RKO (cell line): ENCODE data around the gene KDM4B.
A peak's percentile ranks its signal among the peaks of the same experiment; 100 is the strongest.

ENCODE experiments used
- DNase-seq: peaks from one replicate; pipeline ENCODE4 v3.0.0-alpha.2; 2016; ENCODE audit warnings: low spot score

Gene KDM4B

GRCh38 chr19:5013761-5014160 is 44.8 kb downstream of the KDM4B start:
- DNase-seq = no peak

DNA sequence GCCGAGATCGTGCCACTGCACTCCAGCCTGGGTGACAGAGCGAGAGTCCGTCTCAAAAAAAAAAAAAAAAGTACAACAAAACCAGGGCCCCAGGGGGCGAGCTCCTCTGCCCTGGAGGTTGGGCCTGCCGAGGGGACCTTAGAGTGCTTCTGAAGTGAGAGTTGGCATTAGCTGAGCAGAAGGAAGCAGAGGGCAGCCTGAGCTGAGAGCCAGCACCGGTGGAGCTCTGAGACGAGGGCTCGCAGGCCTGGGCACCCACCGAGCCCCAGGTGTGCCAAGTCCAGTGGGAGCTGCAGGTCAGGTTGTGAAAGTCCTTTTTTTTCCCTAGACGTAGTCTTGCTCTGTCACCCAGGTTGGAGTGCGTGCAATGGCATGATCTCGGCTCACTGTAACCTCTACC is 46.0 kb downstream of the KDM4B start:
- DNase-seq = no peak

- DNase-seq = no peak
Observed at GRCh38 chr19:5016268-5016667, 47.4 kb downstream of the KDM4B start.

DNA sequence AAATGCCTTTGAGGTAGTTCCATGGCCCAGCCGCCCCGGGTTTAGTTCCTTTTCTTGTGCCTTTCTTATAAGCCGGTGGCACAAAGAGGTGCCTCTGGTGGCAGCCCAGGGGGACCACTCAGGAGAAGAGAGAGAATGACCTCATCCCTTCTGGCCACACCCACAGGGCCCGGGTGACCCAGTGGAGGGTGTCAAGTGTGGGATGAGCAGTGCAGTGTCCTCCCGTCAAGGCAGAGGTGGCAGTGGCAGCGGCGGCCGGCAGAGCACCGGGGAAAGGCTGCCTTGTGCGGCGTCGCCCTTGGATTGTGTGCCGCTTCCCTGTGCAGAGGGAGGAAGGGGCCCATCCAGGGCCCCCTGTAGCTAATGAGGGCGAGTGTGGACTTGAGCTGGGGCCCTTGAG is 47.9 kb downstream of the KDM4B start:
- no peak for DNase-seq

- peak; percentile 12 for DNase-seq
Observed at GRCh38 chr19:5017235-5017634, 48.3 kb downstream of the KDM4B start.

GRCh38 chr19:5018224-5019015 is 49.5 kb downstream of the KDM4B start:
- no peak for DNase-seq

DNA sequence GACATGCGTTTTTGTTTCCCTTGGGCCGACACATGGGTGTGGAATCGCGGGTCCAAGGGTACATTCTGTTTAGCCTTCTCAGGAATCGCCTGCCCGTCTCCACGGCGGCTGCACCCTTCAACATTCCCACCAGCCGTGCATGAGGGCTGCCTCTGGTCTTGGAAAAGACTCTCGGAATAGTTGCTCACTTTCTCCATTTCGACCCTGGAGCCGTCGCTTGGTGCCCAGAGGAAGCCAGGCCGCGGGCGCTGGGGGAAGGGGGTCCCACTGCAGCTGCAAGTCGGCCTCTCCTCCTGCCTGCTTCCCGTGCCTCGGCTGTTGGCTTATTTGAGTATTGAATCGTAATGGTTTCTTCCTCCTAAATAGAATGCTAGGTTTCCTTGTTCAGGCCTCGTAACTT is 51.5 kb downstream of the KDM4B start:
- no peak for DNase-seq

DNA sequence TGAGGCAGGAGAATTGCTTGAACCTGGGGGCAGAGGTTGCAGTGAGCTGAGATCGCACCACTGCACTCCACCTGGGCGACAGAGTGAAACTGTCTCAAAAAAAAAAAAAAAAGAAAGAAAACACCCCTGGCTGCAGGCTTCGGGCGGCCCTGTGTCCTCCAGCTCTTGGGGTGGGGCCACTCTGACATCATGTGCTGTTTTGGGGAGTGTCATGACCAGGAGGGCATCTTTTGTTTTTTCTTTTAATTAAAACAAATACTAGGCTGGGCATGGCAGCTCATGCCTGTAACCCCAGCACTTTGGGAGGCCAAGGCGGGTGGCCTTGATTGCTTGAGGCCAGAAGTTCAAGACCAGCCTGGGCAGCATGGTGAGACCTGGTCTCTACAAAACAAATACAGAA is 52.1 kb downstream of the KDM4B start:
- no peak for DNase-seq

GRCh38 chr19:5022066-5022860 is 53.4 kb downstream of the KDM4B start:
- no peak for DNase-seq

DNA sequence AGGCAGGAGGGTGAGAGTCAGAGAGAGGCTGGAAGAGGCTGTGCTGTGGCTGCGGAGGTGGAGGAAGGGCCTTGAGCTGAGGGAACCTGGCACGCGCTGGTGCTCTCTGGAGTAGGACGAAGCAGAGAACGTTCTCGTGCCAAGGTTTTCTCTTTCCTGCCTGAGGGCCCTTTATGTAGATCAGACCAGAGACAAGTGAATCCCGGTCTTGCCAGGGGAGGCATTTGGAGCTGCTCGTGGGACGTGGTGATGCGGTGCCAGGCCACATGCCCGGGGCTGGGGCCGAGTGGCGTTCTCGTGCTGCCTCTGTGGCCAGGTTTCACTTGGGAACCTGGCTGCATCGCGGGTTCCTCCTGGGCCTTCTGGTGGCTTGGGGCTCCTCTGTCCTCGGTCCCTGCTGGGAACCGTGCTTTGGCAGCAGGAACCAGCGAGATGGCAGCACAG is 54.2 kb downstream of the KDM4B start:
- no peak for DNase-seq

DNA sequence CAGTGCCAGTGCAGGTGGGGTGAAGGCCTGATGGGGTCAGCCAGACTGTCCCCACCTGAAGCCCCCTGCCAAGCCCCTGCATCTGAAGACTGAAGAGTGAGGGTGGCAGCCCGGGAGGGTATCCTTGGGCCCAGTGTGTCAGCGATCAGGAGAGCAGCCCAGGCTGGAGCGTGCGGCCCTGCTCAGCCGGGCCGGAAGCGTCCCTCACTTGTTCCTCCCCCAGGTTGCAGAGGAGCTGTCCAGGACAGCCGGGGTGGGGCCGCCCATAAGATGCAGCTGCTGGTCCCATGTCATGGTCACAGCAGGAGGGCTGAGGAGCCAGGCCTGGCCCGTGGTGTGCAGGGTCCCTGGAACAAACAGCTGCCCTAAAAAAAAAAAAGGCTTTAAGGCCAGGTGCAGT is 55.4 kb downstream of the KDM4B start:
- no peak for DNase-seq

DNA sequence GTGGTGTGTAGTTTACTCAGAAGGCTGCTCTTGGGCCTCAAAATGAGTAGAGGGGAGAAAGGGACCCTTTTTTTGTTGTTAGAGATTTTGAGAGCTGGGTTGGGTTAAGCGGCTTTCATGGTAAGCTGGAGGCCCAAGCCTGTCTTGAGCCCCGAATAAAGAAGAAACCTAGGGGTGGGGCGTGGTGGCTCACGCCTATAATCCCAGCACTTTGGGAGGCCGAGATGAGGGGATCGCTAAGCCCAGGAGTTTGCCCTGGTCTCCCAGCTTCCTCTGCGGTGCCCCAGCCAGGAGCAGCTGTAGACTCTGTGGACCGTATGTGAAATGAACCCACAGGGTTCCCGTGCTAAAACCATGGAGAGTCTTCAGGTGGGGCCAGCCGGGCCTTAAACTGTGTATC is 56.1 kb downstream of the KDM4B start:
- no peak for DNase-seq

GRCh38 chr19:5026706-5027273 is 57.9 kb downstream of the KDM4B start:
- DNase-seq = no peak

- DNase-seq = no peak
Observed at GRCh38 chr19:5028229-5028886, 59.4 kb downstream of the KDM4B start.

DNA sequence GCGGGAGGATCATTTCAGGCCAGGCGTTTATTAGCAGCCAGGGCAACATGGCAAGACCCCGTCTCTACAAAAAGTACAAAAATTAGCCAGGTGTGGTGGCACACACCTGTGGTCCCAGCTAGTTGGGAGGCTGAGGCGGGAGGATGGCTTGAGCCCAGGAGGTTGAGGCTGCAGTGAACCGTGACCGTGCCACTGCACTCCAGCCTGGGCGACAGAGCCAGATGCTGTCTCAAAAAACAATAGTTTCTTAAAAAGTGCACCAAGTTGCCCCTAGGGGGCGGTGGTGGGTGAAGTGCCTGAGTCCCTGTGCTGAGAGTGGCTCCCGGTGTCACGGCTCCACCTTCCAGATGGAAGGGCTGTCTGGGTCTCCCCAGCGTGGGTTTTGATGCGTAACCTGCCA is 60.7 kb downstream of the KDM4B start:
- peak; percentile 67 for DNase-seq

DNA sequence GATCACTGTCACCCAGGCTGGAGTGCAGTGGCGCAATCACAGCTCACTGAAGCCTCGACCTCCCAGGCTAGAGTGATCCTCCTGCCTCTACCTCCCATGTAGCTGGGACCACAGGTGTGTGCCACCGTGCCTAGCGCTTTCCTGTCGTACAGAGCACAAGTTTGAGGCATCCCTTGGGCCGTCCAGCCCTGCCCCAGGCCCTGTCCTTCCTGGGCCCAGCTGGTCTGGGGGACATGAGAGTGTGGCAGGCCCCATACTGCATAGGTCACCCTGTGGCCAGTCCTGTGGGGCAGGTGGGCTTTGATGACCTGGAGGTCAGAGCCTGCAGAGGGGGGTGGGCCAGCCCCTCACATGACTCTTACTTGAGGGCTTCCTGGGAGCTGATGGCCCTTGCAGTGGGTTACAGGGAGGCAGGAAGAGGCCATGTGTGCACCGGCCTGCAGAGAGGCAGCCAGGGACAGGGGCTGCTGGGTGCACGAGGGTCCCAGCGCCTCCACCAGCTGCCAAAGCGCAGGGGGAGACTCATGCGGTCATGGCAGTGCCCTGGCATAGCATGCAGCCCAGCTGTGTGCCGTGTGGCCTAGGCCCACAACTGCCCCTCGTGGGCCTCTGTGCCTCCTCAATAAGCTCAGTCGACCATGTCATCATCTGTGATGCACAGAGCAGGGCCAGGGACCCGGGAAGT is 61.4 kb downstream of the KDM4B start:
- DNase-seq = no peak

- DNase-seq = no peak
Observed at GRCh38 chr19:5030822-5031221, 61.9 kb downstream of the KDM4B start.

DNA sequence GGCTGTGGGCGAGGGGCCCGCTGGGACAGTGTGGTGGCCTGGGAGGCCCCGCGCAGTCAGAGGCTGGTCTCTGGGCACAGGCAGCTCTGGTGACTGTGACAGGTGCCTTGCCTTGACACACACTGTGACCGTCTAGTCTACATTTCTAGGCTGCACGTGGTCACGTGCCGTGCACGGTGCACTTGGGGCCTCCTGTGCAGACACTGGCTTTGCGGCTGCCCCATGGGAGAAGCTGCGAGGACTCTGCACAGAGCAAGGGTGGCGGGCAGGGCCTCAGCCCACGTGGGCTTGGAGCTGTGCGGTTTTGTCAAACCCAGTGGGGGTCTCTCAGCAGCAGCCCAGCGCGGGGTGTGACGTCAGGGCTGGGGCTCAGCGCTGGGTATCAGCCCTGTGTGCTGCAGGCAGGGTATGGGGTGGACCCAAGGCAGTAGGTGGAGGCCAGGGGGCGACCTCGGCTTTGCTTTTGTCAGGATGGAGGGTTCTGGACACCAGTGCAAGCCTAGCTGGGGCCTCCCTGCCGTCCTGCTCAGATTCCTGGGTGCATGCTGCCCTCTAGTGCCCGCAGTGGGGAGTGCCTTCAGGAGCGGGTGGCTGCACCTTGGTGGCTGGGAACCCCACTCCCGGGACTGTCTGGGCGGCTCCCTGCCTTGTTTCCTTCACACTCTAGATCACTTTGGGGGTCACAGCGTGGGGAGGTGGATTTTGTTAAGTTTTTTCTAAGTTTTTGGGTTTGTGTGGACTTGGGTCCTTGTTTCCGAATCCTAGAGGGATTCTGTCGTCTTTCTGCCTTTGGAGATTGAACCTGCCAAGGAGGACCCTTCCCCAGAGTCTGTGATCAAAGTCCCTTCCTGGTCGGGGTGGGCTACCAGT is 62.6 kb downstream of the KDM4B start:
- DNase-seq = peak; percentile 73

DNA sequence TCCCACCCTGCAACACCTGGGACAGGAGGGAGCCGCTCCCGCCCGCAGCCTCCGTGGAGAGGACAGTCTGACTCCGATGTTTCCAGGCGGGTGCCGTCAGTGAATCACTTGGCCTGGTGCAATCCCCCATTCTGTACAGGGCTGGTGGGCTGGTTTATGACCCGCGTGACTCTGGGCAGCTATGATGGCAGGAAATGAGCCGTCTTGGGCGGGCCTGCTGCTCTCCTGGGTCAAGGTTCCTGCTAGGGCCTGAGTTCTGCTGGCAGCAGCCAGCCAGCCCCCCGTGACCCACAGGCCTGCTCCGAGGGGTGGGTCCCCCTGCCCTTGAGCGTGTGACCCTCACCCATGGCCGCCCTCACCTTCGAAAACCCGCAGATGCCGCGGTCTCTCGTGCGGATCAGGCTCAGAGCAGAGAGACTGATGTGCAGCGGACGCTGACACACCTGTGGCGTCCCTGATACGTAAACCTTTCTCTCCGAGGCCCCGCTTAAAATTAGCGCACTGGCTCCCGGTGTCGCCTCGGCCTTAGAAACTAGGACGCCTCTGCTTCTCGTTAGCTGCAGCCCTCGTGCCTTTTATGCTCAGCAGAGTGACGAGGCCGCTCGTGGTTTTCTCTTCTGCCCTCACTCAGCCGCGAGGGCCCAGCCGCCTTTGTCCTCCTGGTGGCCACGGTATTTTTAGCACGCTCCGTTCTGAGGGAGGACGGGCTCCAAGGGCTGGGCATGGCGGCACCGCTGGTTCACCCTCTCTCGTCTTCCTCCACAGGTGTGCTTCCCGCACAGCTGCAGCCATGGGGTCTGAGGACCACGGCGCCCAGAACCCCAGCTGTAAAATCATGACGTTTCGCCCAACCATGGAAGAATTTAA is 63.4 kb downstream of the KDM4B start:
- DNase-seq = no peak
